Fibroblast of lung (primary cell): ENCODE results near the gene MRPS27. TPM values are rescaled to one million over a fixed set of nuclear protein-coding genes. Genes with fewer than 3 reads are reported as not detected.

ENCODE experiments used
- DNase-seq, 2 donors: peaks; one replicate each; pipeline versions ENCODE4 v3.0.0 to v3.0.0-alpha.2; 2010; ENCODE audit warnings: low read depth in 2 of 2
- H2AFZ ChIP-seq: 2 replicates; pipeline ENCODE4 v1.5.1; 2012; ENCODE audit warnings: low read length, control low read depth, inconsistent platforms
- H3K27ac ChIP-seq: 2 replicates; pipeline ENCODE4 v1.5.1; 2011; ENCODE audit warnings: low read length, control low read depth; ENCODE audit not compliant: insufficient read depth
- H3K27me3 ChIP-seq: 2 replicates; pipeline ENCODE4 v1.5.1; 2011; ENCODE audit warnings: mild to moderate bottlenecking, low read length; ENCODE audit not compliant: control insufficient read depth, insufficient read depth
- H3K36me3 ChIP-seq: 2 replicates; pipeline ENCODE4 v1.5.1; 2011; ENCODE audit warnings: low read length; ENCODE audit not compliant: control insufficient read depth, insufficient read depth
- H3K4me1 ChIP-seq: 2 replicates; pipeline ENCODE4 v1.5.1; 2011; ENCODE audit warnings: low read length; ENCODE audit not compliant: control insufficient read depth, insufficient read depth; ENCODE audit errors: extremely low read depth
- H3K4me2 ChIP-seq: 2 replicates; pipeline ENCODE4 v1.5.1; 2011; ENCODE audit warnings: low read length, control low read depth; ENCODE audit not compliant: insufficient read depth; ENCODE audit errors: extremely low read depth
- H3K4me3 ChIP-seq, 4 experiments: fragments of 200-600 bp in 1 of 4; sonication (generic) in 1 of 4; replicated peaks in 1 of 4; 2 replicates each; pipeline ENCODE4 v1.5.1; 2011 to 2016; ENCODE audit warnings: low read length in 4 of 4, low read depth in 3 of 4, mild to moderate bottlenecking in 3 of 4, control low read depth in 2 of 4, inconsistent platforms in 1 of 4, mixed read lengths in 1 of 4; ENCODE audit not compliant: insufficient read depth in 1 of 4; ENCODE audit errors: control extremely low read depth in 1 of 4
- H3K79me2 ChIP-seq: 2 replicates; pipeline ENCODE4 v1.5.1; 2012; ENCODE audit warnings: mild to moderate bottlenecking, low read length, inconsistent platforms; ENCODE audit not compliant: control insufficient read depth, insufficient read depth
- H3K9ac ChIP-seq: 2 replicates; pipeline ENCODE4 v1.5.1; 2011; ENCODE audit warnings: mild to moderate bottlenecking, low read length, control low read depth; ENCODE audit not compliant: insufficient read depth
- H3K9me3 ChIP-seq: 2 replicates; pipeline ENCODE4 v1.5.1; 2012; ENCODE audit warnings: low read depth, low read length; ENCODE audit not compliant: control insufficient read depth, insufficient read depth
- H4K20me1 ChIP-seq: 2 replicates; pipeline ENCODE4 v1.5.1; 2011; ENCODE audit warnings: low read length; ENCODE audit not compliant: control insufficient read depth, insufficient read depth; ENCODE audit errors: extremely low read depth
- CTCF ChIP-seq, 2 donors: IDR thresholded peaks in 1 of 2; conservative IDR thresholded peaks in 1 of 2; 1 replicate in 1 of 2; 2 replicates in 1 of 2; pipeline ENCODE4 v1.5.1; 2011 to 2012; ENCODE audit warnings: low read length in 2 of 2, control low read depth in 1 of 2, inconsistent platforms in 1 of 2, low read depth in 1 of 2, mild to moderate bottlenecking in 1 of 2
- EZH2 ChIP-seq: IDR thresholded peaks from 2 replicates; pipeline ENCODE4 v1.5.1; 2012; ENCODE audit warnings: low read length, control low read depth, mild to moderate bottlenecking; ENCODE audit errors: missing control alignments
- polyA plus RNA-seq, 2 donors: library from polyadenylated mRNA; depleted of rRNA in 1 of 2; stranded (reverse) in 1 of 2; unstranded in 1 of 2; fragments of >200 nt; gene quantifications; 2 replicates each; pipeline ENCODE4 v1.2.1, GENCODE V29; 2011 to 2012; ENCODE audit warnings: missing spikeins in 1 of 2
- total RNA-seq: library from RNA; depleted of rRNA; stranded (reverse); fragments of >200 nt; gene quantifications from 2 replicates; pipeline ENCODE4 v1.2.1, GENCODE V29; 2014

MRPS27 gene
- total and polyA plus RNA-seq, 2 donors (not counting 1 experiment from before 2014, with no cell fraction given) = 67.2 to 86.5 TPM

- no peaks in the 10 kb centered on the region for H3K27me3 ChIP-seq
Observed at GRCh38 chr5:72231991-72232703, 87.9 kb downstream of the MRPS27 start.

GRCh38 chr5:72228960-72229359 is 91.1 kb downstream of the MRPS27 start:
- no peak for TF ChIP-seq CTCF (conservative IDR thresholded peaks at IDR 0.05 in 1 of 2, IDR thresholded peaks at IDR 0.05 in 1 of 2; ENCODE audit: low read depth in 1 of 2, low read length in 2 of 2)
- TF ChIP-seq EZH2 = no peak
- H4K20me1 ChIP-seq = no peaks in the 10 kb centered on the region
- no peak overlapping the region for H3K27ac ChIP-seq
- H2AFZ ChIP-seq = no peak overlapping the region
- no peaks in the 10 kb centered on the region for H3K4me1 ChIP-seq
- H3K9me3 ChIP-seq = no peaks in the 10 kb centered on the region
- H3K79me2 ChIP-seq = no peaks in the 10 kb centered on the region
- no peak overlapping the region for H3K9ac ChIP-seq
- H3K27me3 ChIP-seq = no peaks in the 10 kb centered on the region
- H3K4me2 ChIP-seq = no peak overlapping the region
- H3K4me3 ChIP-seq = no peak overlapping the region
- DNase-seq = no peak
- H3K36me3 ChIP-seq = peaks cover 8% of the 10 kb centered on the region

More at GRCh38 chr5:72231991-72232703, 87.9 kb downstream of the MRPS27 start:
- H3K9me3 ChIP-seq = no peaks in the 10 kb centered on the region
- no peaks in the 10 kb centered on the region for H3K36me3 ChIP-seq
- H3K4me2 ChIP-seq = no peak overlapping the region
- DNase-seq = peak in 1 of 2 donors; percentile 79
- no peak overlapping the region for H2AFZ ChIP-seq
- H3K4me3 ChIP-seq = no peak overlapping the region
- no peaks in the 10 kb centered on the region for H3K4me1 ChIP-seq
- H3K9ac ChIP-seq = no peak overlapping the region
- no peaks in the 10 kb centered on the region for H4K20me1 ChIP-seq
- no peak for TF ChIP-seq EZH2
- TF ChIP-seq CTCF (conservative IDR thresholded peaks at IDR 0.05 in 1 of 2, IDR thresholded peaks at IDR 0.05 in 1 of 2; ENCODE audit: low read depth in 1 of 2, low read length in 2 of 2) = no peak
- no peaks in the 10 kb centered on the region for H3K79me2 ChIP-seq
- H3K27ac ChIP-seq = no peak overlapping the region

- H3K27me3 ChIP-seq = no peaks in the 10 kb centered on the region
- no peak overlapping the region for H2AFZ ChIP-seq
- no peak overlapping the region for H3K4me3 ChIP-seq
- no peaks in the 10 kb centered on the region for H3K9me3 ChIP-seq
- no peaks in the 10 kb centered on the region for H3K79me2 ChIP-seq
- TF ChIP-seq EZH2 = no peak
- no peak for TF ChIP-seq CTCF (conservative IDR thresholded peaks at IDR 0.05 in 1 of 2, IDR thresholded peaks at IDR 0.05 in 1 of 2; ENCODE audit: low read depth in 1 of 2, low read length in 2 of 2)
- H3K9ac ChIP-seq = no peak overlapping the region
- H3K4me2 ChIP-seq = no peak overlapping the region
- no peaks in the 10 kb centered on the region for H3K4me1 ChIP-seq
- no peak overlapping the region for H3K27ac ChIP-seq
- no peak for DNase-seq
- H4K20me1 ChIP-seq = no peaks in the 10 kb centered on the region
- H3K36me3 ChIP-seq = peaks cover 13% of the 10 kb centered on the region
Observed at GRCh38 chr5:72226950-72227349, 93.1 kb downstream of the MRPS27 start.
